Right lobe of liver (tissue), 6 donors: ENCODE data around the gene NDUFA11. TPM values are rescaled to one million over a fixed set of nuclear protein-coding genes. Genes with fewer than 3 reads are reported as not detected.
A peak's percentile ranks its signal among the peaks of the same experiment; 100 is the strongest.

Source experiments
- ATAC-seq, 4 donors: fragments of 200-7000 bp; cut with Tn5 transposase; one replicate each; pipeline ENCODE4 v1.9.1; 2020; ENCODE audit warnings: mild to moderate bottlenecking in 4 of 4, moderate library complexity in 4 of 4
- DNase-seq, 3 donors: peaks; one replicate each; pipeline ENCODE4 v3.0.0-alpha.2; 2020
- H3K27ac ChIP-seq, 3 donors: fragments of 200-600 bp; one replicate each; pipeline ENCODE4 v1.8.0; 2022
- H3K27me3 ChIP-seq, 2 donors: fragments of 200-600 bp; one replicate each; pipeline ENCODE4 v1.8.0; 2022
- H3K36me3 ChIP-seq, 4 donors: fragments of 200-600 bp; sonication (generic) in 1 of 4; one replicate each; pipeline versions ENCODE4 v1.5.1 to v1.8.0; 2017 to 2022; ENCODE audit warnings: control low read depth in 1 of 4
- H3K4me1 ChIP-seq, 4 donors: fragments of 200-600 bp; sonication (generic) in 1 of 4; one replicate each; pipeline versions ENCODE4 v1.5.1 to v1.8.0; 2017 to 2022; ENCODE audit warnings: control low read depth in 1 of 4
- H3K4me3 ChIP-seq, 3 donors: fragments of 200-600 bp; one replicate each; pipeline ENCODE4 v1.8.0; 2022
- H3K9me3 ChIP-seq, 4 donors: fragments of 200-600 bp; sonication (generic) in 1 of 4; one replicate each; pipeline versions ENCODE4 v1.5.1 to v1.8.0; 2017 to 2022; ENCODE audit warnings: control low read depth in 1 of 4
- POLR2A ChIP-seq: fragments of 450-650 bp; IDR thresholded peaks from one replicate; pipeline ENCODE4 v1.6.1; 2017; ENCODE audit warnings: antibody characterized with exemption, mild to moderate bottlenecking
- WGBS: methylation state at CpG from one replicate; pipeline ENCODE4 v1.1.6; 2018; ENCODE audit warnings: low coverage, low lambda C conversion rate; ENCODE audit not compliant: insufficient coverage; ENCODE audit errors: missing lambda C conversion rate; 5-methylcytosine and 5-hydroxymethylcytosine counted together
- intact Hi-C, 2 donors: fragments of 100-400 bp; cut with DNase I; formaldehyde crosslinking; loops; one replicate each; pipeline versions ENCODE4 v1.11.2 to v1.14.1; 2022
- long read RNA-seq: library from polyadenylated mRNA; unstranded; transcript quantifications from one replicate; pipeline ENCODE4 v2.0.0, GENCODE V29; 2019
- total RNA-seq, 6 experiments: library from RNA; depleted of rRNA in 2 of 6; stranded (reverse); fragments of >200 nt in 2 of 6; fragmentation: NEBNext Ultra II Directional in 3 of 6; extraction: Animal tissue kit (Norgen Biotek cat#: 25700) in 3 of 6; gene quantifications; one replicate each; pipeline versions ENCODE4 v1.1.0 to v1.2.4, GENCODE V29; 2016 to 2023
- TF ChIP-seq, protein P1 (sequence below), 4 donors: fragments of 200-600 bp in 3 of 4; fragments of 450-650 bp in 1 of 4; IDR thresholded peaks; one replicate each; pipeline versions ENCODE4 v1.5.1 to v1.8.0; 2016 to 2022; ENCODE audit warnings: antibody characterized with exemption in 4 of 4, mild to moderate bottlenecking in 2 of 4
- donor health status: DM: no; HTN: yes; CAD: no.
- donor health status: DM: no; HTN: no; CAD: no.
- donor health status: DM: no; HTN: no; CAD: no.
- donor health status: DM: no; HTN: yes; CAD: no.
- donor health status: DM: no; HTN: yes; CAD: no.

NDUFA11 gene
- 100 to 1,000 TPM; 108 to 161 (median 157) TPM for total RNA-seq
- long read RNA-seq, transcript NDUFA11-201 (4 exons, 539 nt): major isoform, 123 of 124 reads
- long read RNA-seq, partial matches to known transcripts: 0 of 124 reads
- long read RNA-seq, other reads (novel, unspliced or antisense): 0 of 124 reads

GRCh38 chr19:5903624-5904351 lies at the start of gene NDUFA11:
NDUFA11 (minus strand) TSS chr19:5903790; CDS start chr19:5903708, 82 bp downstream.
- intact Hi-C loops: no loop called here
- TF ChIP-seq, protein P1, sequence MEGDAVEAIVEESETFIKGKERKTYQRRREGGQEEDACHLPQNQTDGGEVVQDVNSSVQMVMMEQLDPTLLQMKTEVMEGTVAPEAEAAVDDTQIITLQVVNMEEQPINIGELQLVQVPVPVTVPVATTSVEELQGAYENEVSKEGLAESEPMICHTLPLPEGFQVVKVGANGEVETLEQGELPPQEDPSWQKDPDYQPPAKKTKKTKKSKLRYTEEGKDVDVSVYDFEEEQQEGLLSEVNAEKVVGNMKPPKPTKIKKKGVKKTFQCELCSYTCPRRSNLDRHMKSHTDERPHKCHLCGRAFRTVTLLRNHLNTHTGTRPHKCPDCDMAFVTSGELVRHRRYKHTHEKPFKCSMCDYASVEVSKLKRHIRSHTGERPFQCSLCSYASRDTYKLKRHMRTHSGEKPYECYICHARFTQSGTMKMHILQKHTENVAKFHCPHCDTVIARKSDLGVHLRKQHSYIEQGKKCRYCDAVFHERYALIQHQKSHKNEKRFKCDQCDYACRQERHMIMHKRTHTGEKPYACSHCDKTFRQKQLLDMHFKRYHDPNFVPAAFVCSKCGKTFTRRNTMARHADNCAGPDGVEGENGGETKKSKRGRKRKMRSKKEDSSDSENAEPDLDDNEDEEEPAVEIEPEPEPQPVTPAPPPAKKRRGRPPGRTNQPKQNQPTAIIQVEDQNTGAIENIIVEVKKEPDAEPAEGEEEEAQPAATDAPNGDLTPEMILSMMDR (IDR thresholded peaks at IDR 0.05): no peak
- peak; percentile 68 for TF ChIP-seq POLR2A

GRCh38 chr19:5953030-5953589 lies 49.5 kb upstream of the NDUFA11 start:
- DNase-seq (no peak), ATAC-seq (peak in 1 of 4 donors; percentile 18)

More at GRCh38 chr19:5903624-5904351, at the start of gene NDUFA11:
- H3K4me3 ChIP-seq: peak within 1 kb of the TSS; percentile 74 to 99 (median 99)
- ATAC-seq (peak; percentile 74 to 81 (median 76)), DNase-seq (peak; percentile 99 to 100 (median 99))
- peaks cover 0 to 5% (median 2%) of the 10 kb centered on the region in 4 donors for H3K36me3 ChIP-seq
- 0% methylated on average over 42 of the region's 57 CpGs for WGBS
- peak within 1 kb of the TSS; percentile 73 to 88 (median 76) for H3K27ac ChIP-seq
- peaks cover 0 to 27% (median 4%) of the 10 kb centered on the region in 4 donors for H3K4me1 ChIP-seq
- H3K9me3 ChIP-seq: no peaks in the 10 kb centered on the region
- no peaks in the 10 kb centered on the region for H3K27me3 ChIP-seq

DNA sequence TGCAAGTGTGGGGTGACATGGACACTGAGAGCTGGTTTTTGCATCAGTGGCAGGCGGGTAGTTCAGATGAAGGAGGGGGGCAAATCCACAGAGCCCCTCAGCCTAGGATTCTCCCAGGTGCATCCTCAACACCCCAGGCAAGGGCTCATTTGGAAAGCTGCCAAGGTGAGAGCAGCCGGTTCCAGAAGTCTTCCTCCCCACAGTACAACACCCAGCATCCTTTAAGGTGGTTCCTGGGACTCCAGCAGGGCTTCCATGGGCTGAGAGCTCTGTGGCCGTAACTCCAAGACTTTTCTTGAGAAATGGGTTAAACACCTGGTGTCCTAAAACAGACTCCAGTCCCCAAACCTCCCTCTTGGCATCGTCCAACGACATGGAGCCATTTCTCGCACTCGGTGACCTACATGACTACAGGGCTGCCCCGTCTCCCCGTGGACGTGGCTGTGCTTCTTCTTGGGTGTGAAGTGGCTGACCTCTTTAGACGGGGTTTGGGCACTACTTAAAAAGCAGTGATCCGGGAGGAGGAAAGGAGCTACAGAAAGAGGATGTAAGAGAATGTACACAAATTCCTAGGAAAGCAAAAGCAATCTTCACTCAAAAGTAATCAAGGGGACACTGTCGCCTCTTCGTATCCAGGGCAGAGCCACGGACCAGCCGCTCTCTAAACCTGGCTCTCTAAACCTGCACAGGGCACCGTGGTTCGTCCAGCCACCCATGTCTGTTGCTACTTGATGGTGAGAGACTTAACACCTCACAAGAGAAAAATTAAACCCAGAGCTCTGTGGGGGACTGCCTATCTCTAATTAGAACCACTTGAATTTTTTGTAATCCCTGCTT lies 48.8 kb upstream of the NDUFA11 start:
- Histone ChIP-seq H3K4me1 (peaks cover 0 to 71% (median 23%) of the 10 kb centered on the region in 4 donors), H3K4me3 (no peak overlapping the region), H3K27me3 (no peaks in the 10 kb centered on the region), H3K27ac (no peak overlapping the region), H3K9me3 (no peaks in the 10 kb centered on the region), H3K36me3 (no peaks in the 10 kb centered on the region)
- WGBS: 68% methylated on average over 13 of the region's 18 CpGs
- no peak for DNase-seq
- ATAC-seq: no peak
- intact Hi-C loops: no loop called here
- TF ChIP-seq, protein P1 (IDR thresholded peaks at IDR 0.05): no peak
- TF ChIP-seq POLR2A: no peak

More at GRCh38 chr19:5953030-5953589, 49.5 kb upstream of the NDUFA11 start:
- intact Hi-C loops: no loop called here
- TF ChIP-seq, protein P1 (IDR thresholded peaks at IDR 0.05): no peak
- no peak for TF ChIP-seq POLR2A
- Histone ChIP-seq H3K4me3 (no peak overlapping the region), H3K36me3 (no peaks in the 10 kb centered on the region), H3K27ac (peak overlapping the region in 1 of 3 donors; percentile 51), H3K4me1 (peaks cover 0 to 64% (median 23%) of the 10 kb centered on the region in 4 donors), H3K27me3 (no peaks in the 10 kb centered on the region), H3K9me3 (no peaks in the 10 kb centered on the region)
- 37% methylated on average over 5 of the region's 5 CpGs for WGBS

- no peak for TF ChIP-seq POLR2A
- TF ChIP-seq, protein P1 (IDR thresholded peaks at IDR 0.05): no peak
- Histone ChIP-seq H3K27me3 (no peaks in the 10 kb centered on the region), H3K4me1 (peaks cover 0 to 76% (median 23%) of the 10 kb centered on the region in 4 donors), H3K4me3 (no peak overlapping the region), H3K27ac (no peak overlapping the region), H3K36me3 (no peaks in the 10 kb centered on the region), H3K9me3 (no peaks in the 10 kb centered on the region)
- DNase-seq: no peak
- 65% methylated on average over 10 of the region's 19 CpGs for WGBS
- ATAC-seq: peak in 2 of 4 donors; percentile 5
- intact Hi-C loops: no loop called here
These were observed 47.8 kb upstream of the NDUFA11 start for GRCh38 chr19:5951338-5951861.
